Neural cell (in vitro differentiated cells): ENCODE results near the gene NOL3. TPM values are rescaled to one million over a fixed set of nuclear protein-coding genes. Genes with fewer than 3 reads are reported as not detected.

Experiments
- H2AFZ ChIP-seq: fragments of 200-600, 300-800 bp; sonication (generic), shearing (Covaris generic); 2 replicates; pipeline ENCODE4 v1.6.0; 2014; ENCODE audit warnings: low read depth, mild to moderate bottlenecking, antibody characterized with exemption, low read length, moderate library complexity
- H3F3A ChIP-seq: fragments of 200-600 bp; shearing (Covaris generic); 2 replicates; pipeline ENCODE4 v1.6.1; 2016; ENCODE audit warnings: mild to moderate bottlenecking, moderate library complexity, mixed read lengths, antibody characterized with exemption, low read length; ENCODE audit not compliant: insufficient read depth, poor library complexity, severe bottlenecking
- H3K27ac ChIP-seq: fragments of 200-600, 300-800 bp; sonication (generic), shearing (Covaris generic); 2 replicates; pipeline ENCODE4 v1.5.1; 2014; ENCODE audit warnings: mild to moderate bottlenecking, low read length, moderate library complexity
- H3K27me3 ChIP-seq: fragments of 300-800, 200-600 bp; sonication (generic), shearing (Covaris generic); 2 replicates; pipeline ENCODE4 v1.6.0; 2014; ENCODE audit warnings: mild to moderate bottlenecking, low read depth, low read length, moderate library complexity; ENCODE audit not compliant: insufficient read depth
- H3K36me3 ChIP-seq: fragments of 300-800, 200-600 bp; sonication (generic), shearing (Covaris generic); 2 replicates; pipeline ENCODE4 v1.5.1; 2014; ENCODE audit warnings: mild to moderate bottlenecking, antibody characterized with exemption, low read length, moderate library complexity; ENCODE audit not compliant: insufficient read depth
- H3K4me2 ChIP-seq: fragments of 300-800, 200-600 bp; sonication (generic), shearing (Covaris generic); 2 replicates; pipeline ENCODE4 v1.6.0; 2014; ENCODE audit warnings: mild to moderate bottlenecking, low read length
- H3K4me3 ChIP-seq: fragments of 300-800, 200-600 bp; sonication (generic), shearing (Covaris generic); 2 replicates; pipeline ENCODE4 v1.5.1; 2014; ENCODE audit warnings: mild to moderate bottlenecking, low read length, moderate library complexity
- H3K79me2 ChIP-seq: fragments of 200-600 bp; shearing (Covaris generic); replicated peaks from 2 replicates; pipeline ENCODE4 v1.6.0; 2014; ENCODE audit warnings: mild to moderate bottlenecking, low read length, moderate library complexity; ENCODE audit not compliant: insufficient read depth
- H3K9ac ChIP-seq: fragments of 300-800, 200-600 bp; sonication (generic), shearing (Covaris generic); 2 replicates; pipeline ENCODE4 v1.6.1; 2016; ENCODE audit warnings: mild to moderate bottlenecking, low read length, mixed read lengths
- H3K9me2 ChIP-seq: fragments of 200-600 bp; shearing (Covaris generic); 2 replicates; pipeline ENCODE4 v1.6.1; 2016; ENCODE audit warnings: mild to moderate bottlenecking, low read length, mixed read lengths; ENCODE audit not compliant: insufficient read depth
- H3K9me3 ChIP-seq: fragments of 200-600, 300-800 bp; sonication (generic), shearing (Covaris generic); 2 replicates; pipeline ENCODE4 v1.6.1; 2016; ENCODE audit warnings: mild to moderate bottlenecking, mixed run types, low read length, moderate library complexity, mixed read lengths
- H4K20me1 ChIP-seq: fragments of 200-600 bp; shearing (Covaris generic); 2 replicates; pipeline ENCODE4 v1.6.1; 2016; ENCODE audit warnings: mild to moderate bottlenecking, mixed run types; ENCODE audit not compliant: insufficient read depth
- EP300 ChIP-seq: fragments of 450-650 bp; conservative IDR thresholded peaks from 2 replicates; pipeline ENCODE4 v1.6.1; 2014; ENCODE audit warnings: antibody characterized with exemption, mild to moderate bottlenecking, moderate library complexity; ENCODE audit not compliant: poor library complexity, severe bottlenecking
- EZH2 ChIP-seq: fragments of 200-600, 300-800 bp; shearing (Covaris generic), sonication (generic); IDR thresholded peaks from 2 replicates; pipeline ENCODE4 v1.6.1; 2014; ENCODE audit warnings: antibody characterized with exemption, low read length, borderline replicate concordance, mild to moderate bottlenecking; ENCODE audit not compliant: insufficient read depth, poor library complexity, severe bottlenecking
- MXI1 ChIP-seq: fragments of 450-650 bp; conservative IDR thresholded peaks from 2 replicates; pipeline ENCODE4 v1.6.1; 2014; ENCODE audit warnings: antibody characterized with exemption, mild to moderate bottlenecking; ENCODE audit not compliant: poor library complexity, severe bottlenecking
- POLR2AphosphoS5 ChIP-seq: IDR thresholded peaks from 2 replicates; pipeline ENCODE4 v1.6.1; 2012
- RAD21 ChIP-seq: fragments of 450-650 bp; conservative IDR thresholded peaks from 2 replicates; pipeline ENCODE4 v1.6.1; 2014; ENCODE audit warnings: antibody characterized with exemption, mild to moderate bottlenecking, moderate library complexity
- SMC3 ChIP-seq: fragments of 450-650 bp; conservative IDR thresholded peaks from 2 replicates; pipeline ENCODE4 v1.6.1; 2014; ENCODE audit warnings: antibody characterized with exemption, mild to moderate bottlenecking, moderate library complexity; ENCODE audit not compliant: poor library complexity
- TAF1 ChIP-seq: IDR thresholded peaks from 2 replicates; pipeline ENCODE4 v1.6.1; 2012; ENCODE audit warnings: low read depth
- polyA plus RNA-seq: library from polyadenylated mRNA; depleted of rRNA; stranded (reverse); fragments of >200 nt; gene quantifications from 2 replicates; pipeline ENCODE4 v1.2.3, GENCODE V29; 2014
- TF ChIP-seq, protein P1 (sequence below): fragments of 450-650 bp; IDR thresholded peaks from 2 replicates; pipeline ENCODE4 v1.5.1; 2014; ENCODE audit warnings: antibody characterized with exemption, mild to moderate bottlenecking, moderate library complexity; ENCODE audit not compliant: poor library complexity, severe bottlenecking
- TF ChIP-seq, protein P2 (sequence below): IDR thresholded peaks from 2 replicates; pipeline ENCODE4 v1.6.1; 2012; ENCODE audit warnings: borderline replicate concordance

NOL3 gene
- polyA plus RNA-seq, 1 donor from 2014 or later, result 8.4 TPM

DNA sequence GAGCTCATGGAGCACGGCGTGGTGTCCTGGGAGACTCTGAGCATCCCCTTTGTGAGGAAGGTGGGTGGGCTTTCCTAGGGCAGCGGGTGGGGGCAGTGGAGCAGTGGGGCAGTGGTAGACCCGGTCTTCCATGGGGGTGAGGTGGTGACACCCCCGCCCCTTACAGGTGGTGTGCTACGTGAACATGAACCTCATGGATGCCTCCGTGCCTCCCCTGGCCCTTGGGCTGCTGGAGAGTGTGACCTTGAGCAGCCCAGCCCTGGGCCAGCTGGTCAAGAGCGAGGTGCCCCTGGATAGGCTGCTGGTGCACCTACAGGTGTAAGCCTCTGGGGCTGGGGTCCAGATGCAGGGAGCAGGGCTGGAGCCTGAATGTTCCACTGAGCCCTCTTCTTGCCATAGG lies 30.2 kb downstream of the NOL3 start:
- H3K79me2 ChIP-seq, result no peaks in the 10 kb centered on the region
- no peak overlapping the region for H3K4me3 ChIP-seq
- no peaks in the 10 kb centered on the region for H3K9me2 ChIP-seq
- H4K20me1 ChIP-seq, result no peaks in the 10 kb centered on the region
- H3K4me2 ChIP-seq, result no peak overlapping the region
- no peak overlapping the region for H2AFZ ChIP-seq
- no peaks in the 10 kb centered on the region for H3K36me3 ChIP-seq
- no peaks in the 10 kb centered on the region for H3K27me3 ChIP-seq
- H3K9ac ChIP-seq, result no peak overlapping the region
- no peak overlapping the region for H3K27ac ChIP-seq
- no peaks in the 10 kb centered on the region for H3K9me3 ChIP-seq
- TF ChIP-seq, protein P1, sequence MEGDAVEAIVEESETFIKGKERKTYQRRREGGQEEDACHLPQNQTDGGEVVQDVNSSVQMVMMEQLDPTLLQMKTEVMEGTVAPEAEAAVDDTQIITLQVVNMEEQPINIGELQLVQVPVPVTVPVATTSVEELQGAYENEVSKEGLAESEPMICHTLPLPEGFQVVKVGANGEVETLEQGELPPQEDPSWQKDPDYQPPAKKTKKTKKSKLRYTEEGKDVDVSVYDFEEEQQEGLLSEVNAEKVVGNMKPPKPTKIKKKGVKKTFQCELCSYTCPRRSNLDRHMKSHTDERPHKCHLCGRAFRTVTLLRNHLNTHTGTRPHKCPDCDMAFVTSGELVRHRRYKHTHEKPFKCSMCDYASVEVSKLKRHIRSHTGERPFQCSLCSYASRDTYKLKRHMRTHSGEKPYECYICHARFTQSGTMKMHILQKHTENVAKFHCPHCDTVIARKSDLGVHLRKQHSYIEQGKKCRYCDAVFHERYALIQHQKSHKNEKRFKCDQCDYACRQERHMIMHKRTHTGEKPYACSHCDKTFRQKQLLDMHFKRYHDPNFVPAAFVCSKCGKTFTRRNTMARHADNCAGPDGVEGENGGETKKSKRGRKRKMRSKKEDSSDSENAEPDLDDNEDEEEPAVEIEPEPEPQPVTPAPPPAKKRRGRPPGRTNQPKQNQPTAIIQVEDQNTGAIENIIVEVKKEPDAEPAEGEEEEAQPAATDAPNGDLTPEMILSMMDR, result no peak
- no peak for TF ChIP-seq POLR2AphosphoS5
- TF ChIP-seq, protein P2, sequence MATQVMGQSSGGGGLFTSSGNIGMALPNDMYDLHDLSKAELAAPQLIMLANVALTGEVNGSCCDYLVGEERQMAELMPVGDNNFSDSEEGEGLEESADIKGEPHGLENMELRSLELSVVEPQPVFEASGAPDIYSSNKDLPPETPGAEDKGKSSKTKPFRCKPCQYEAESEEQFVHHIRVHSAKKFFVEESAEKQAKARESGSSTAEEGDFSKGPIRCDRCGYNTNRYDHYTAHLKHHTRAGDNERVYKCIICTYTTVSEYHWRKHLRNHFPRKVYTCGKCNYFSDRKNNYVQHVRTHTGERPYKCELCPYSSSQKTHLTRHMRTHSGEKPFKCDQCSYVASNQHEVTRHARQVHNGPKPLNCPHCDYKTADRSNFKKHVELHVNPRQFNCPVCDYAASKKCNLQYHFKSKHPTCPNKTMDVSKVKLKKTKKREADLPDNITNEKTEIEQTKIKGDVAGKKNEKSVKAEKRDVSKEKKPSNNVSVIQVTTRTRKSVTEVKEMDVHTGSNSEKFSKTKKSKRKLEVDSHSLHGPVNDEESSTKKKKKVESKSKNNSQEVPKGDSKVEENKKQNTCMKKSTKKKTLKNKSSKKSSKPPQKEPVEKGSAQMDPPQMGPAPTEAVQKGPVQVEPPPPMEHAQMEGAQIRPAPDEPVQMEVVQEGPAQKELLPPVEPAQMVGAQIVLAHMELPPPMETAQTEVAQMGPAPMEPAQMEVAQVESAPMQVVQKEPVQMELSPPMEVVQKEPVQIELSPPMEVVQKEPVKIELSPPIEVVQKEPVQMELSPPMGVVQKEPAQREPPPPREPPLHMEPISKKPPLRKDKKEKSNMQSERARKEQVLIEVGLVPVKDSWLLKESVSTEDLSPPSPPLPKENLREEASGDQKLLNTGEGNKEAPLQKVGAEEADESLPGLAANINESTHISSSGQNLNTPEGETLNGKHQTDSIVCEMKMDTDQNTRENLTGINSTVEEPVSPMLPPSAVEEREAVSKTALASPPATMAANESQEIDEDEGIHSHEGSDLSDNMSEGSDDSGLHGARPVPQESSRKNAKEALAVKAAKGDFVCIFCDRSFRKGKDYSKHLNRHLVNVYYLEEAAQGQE, result no peak
- no peaks in the 10 kb centered on the region for H3F3A ChIP-seq

DNA sequence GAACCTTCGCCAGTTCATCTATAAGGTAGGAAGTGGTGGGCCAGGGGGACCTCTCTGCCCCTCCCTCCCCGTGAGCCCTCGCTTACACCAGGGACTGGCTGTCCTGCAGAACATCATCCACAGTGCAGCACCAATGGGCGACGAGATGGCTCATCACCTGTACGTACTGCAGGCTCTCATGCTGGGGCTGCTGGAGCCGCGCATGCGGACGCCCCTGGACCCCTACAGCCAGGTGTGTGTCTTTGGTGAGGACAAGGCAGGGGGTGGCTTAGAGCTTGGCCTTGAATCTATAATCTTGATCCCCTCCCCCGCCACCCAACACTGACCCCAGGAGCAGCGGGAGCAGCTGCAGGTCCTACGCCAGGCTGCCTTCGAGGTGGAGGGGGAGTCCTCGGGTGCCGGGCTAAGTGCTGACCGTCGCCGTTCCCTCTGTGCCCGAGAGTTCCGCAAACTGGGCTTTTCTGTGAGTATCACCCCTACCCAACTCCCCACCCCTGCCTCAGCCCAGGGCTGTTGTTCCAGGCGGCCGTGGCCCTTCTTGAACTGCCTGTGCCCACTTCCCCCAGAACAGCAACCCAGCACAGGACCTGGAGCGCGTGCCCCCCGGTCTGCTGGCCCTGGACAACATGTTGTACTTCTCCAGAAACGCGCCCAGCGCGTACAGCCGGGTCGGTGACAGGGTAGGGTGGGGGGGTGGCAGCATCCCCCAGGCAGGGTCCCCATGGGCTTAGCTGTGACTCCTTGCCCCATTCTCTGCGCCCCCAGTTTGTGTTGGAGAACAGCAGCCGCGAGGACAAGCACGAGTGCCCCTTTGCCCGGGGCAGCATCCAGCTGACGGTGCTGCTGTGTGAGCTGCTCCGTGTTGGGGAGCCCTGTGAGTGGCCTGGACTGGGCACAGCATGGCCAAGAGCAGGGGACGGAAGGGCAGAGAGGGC lies 31.3 kb downstream of the NOL3 start:
- Histone ChIP-seq H3K36me3 (no peaks in the 10 kb centered on the region), H3K9ac (no peak overlapping the region), H3K27me3 (no peaks in the 10 kb centered on the region), H3K9me3 (no peaks in the 10 kb centered on the region), H4K20me1 (no peaks in the 10 kb centered on the region), H3K27ac (no peak overlapping the region), H3K4me2 (no peak overlapping the region), H3F3A (no peaks in the 10 kb centered on the region), H2AFZ (no peak overlapping the region), H3K4me3 (no peak overlapping the region), H3K9me2 (no peaks in the 10 kb centered on the region), H3K79me2 (no peaks in the 10 kb centered on the region)
- TF ChIP-seq MXI1 (no peak), RAD21 (no peak), EP300 (no peak), SMC3 (no peak), EZH2 (no peak), POLR2AphosphoS5 (no peak), TAF1 (no peak)
- TF ChIP-seq, protein P2, result no peak
- TF ChIP-seq, protein P1, result no peak
